Panc1 (cell line): ENCODE data around the gene BTG2. TPM values are rescaled to one million over a fixed set of nuclear protein-coding genes. Genes with fewer than 3 reads are reported as not detected.

ENCODE experiments used
- ATAC-seq: fragments of 200-7000 bp; cut with Tn5 transposase; 2 replicates; pipeline ENCODE4 v1.9.1; 2020; ENCODE audit warnings: mild to moderate bottlenecking, moderate library complexity
- BruUV-seq: library from RNA; stranded (reverse); fragments of 400-500 nt; replicated peaks from 2 replicates; lab custom pipeline; 2021; lab: Mats Ljungman, UMichigan
- CTCF ChIA-PET: fragments of 300-600 bp; sonication (Branson Sonifier 250); formaldehyde crosslinking; loops from one replicate; lab custom pipeline; 2022; ENCODE audit warnings: antibody characterized with exemption; lab: Charles Lee
- POLR2A ChIA-PET: fragments of 300-600 bp; sonication (Branson Sonifier 250); formaldehyde crosslinking; loops from one replicate; lab custom pipeline; 2022; ENCODE audit warnings: antibody characterized with exemption; lab: Charles Lee
- DNase-seq: peaks from one replicate; pipeline ENCODE4 v3.0.0-alpha.2; 2010; ENCODE audit warnings: low read depth, low spot score
- H3K27ac ChIP-seq: 2 replicates; pipeline ENCODE4 v1.5.1; 2011; ENCODE audit warnings: mild to moderate bottlenecking, low read length, inconsistent platforms
- H3K27me3 ChIP-seq: fragments of 200-500 bp; sonication (Bioruptor generic); 2 replicates; pipeline ENCODE4 v1.6.0; 2014; ENCODE audit warnings: low read length, inconsistent platforms; ENCODE audit not compliant: control insufficient read depth, insufficient read depth
- H3K36me3 ChIP-seq: fragments of 200-500 bp; sonication (Bioruptor generic); 2 replicates; pipeline ENCODE4 v1.5.1; 2014; ENCODE audit warnings: inconsistent platforms, mild to moderate bottlenecking, low read length, moderate library complexity; ENCODE audit not compliant: control insufficient read depth, insufficient read depth
- H3K4me1 ChIP-seq: 2 replicates; pipeline ENCODE4 v1.5.1; 2011; ENCODE audit warnings: inconsistent platforms, mild to moderate bottlenecking, low read length, moderate library complexity; ENCODE audit not compliant: control insufficient read depth, insufficient read depth
- H3K4me3 ChIP-seq, 2 experiments: 2 replicates each; pipeline ENCODE4 v1.5.1; 2011 to 2012; ENCODE audit warnings: low read depth in 2 of 2, low read length in 2 of 2, mild to moderate bottlenecking in 2 of 2, inconsistent platforms in 1 of 2, moderate library complexity in 1 of 2
- H3K9me3 ChIP-seq: fragments of 200-500 bp; sonication (Bioruptor generic); 2 replicates; pipeline ENCODE4 v1.5.1; 2014; ENCODE audit warnings: low read depth, mild to moderate bottlenecking, inconsistent platforms, low read length, moderate library complexity; ENCODE audit not compliant: control insufficient read depth, insufficient read depth
- CTCF ChIP-seq: fragments of 450-650 bp; IDR thresholded peaks from 2 replicates; pipeline ENCODE4 v1.5.1; 2017; ENCODE audit warnings: mild to moderate bottlenecking
- POLR2AphosphoS5 ChIP-seq: IDR thresholded peaks from 2 replicates; pipeline ENCODE4 v1.6.1; 2012; ENCODE audit warnings: mild to moderate bottlenecking, low read depth, low read length, moderate library complexity
- REST ChIP-seq, 2 experiments: IDR thresholded peaks; 2 replicates each; pipeline ENCODE4 v1.6.1; 2011 to 2012; ENCODE audit warnings: low read depth in 2 of 2, control low read depth in 1 of 2, low read length in 1 of 2, mild to moderate bottlenecking in 1 of 2, moderate library complexity in 1 of 2; ENCODE audit not compliant: insufficient read depth in 1 of 2
- SIN3A ChIP-seq: IDR thresholded peaks from 2 replicates; pipeline ENCODE4 v1.6.1; 2012; ENCODE audit warnings: low read depth, mild to moderate bottlenecking, low read length, moderate library complexity, borderline replicate concordance; ENCODE audit not compliant: insufficient read depth
- TCF7L2 ChIP-seq: IDR thresholded peaks from 2 replicates; pipeline ENCODE4 v1.6.1; 2011; ENCODE audit warnings: mild to moderate bottlenecking, low read depth, low read length, inconsistent platforms
- in situ Hi-C: cut with HindIII; loops from 2 replicates; pipeline ENCODE4 v1.10.0; 2016; ENCODE audit warnings: low sequenced_read_pairs, low pct_unique_long_range_greater_than_20kb
- intact Hi-C: fragments of 100-400 bp; cut with micrococcal nuclease; formaldehyde crosslinking; loops from one replicate; pipeline ENCODE4 v1.10.0; 2022; ENCODE audit not compliant: unreplicated experiment
- total RNA-seq: library from RNA; stranded (reverse); gene quantifications from one replicate; pipeline ENCODE4 v1.2.1, GENCODE V29; 2021; ENCODE audit not compliant: unreplicated experiment

BTG2 gene
- total RNA-seq, 1 experiment from 2014 or later, result 6.1 TPM

- DNase-seq, result peak; percentile 13
Measured at GRCh38 chr1:203326830-203327683, 21.7 kb downstream of the BTG2 start.

More at GRCh38 chr1:203326830-203327683, 21.7 kb downstream of the BTG2 start:
- Histone ChIP-seq H3K27me3 (peaks cover 15% of the 10 kb centered on the region), H3K9me3 (no peaks in the 10 kb centered on the region), H3K36me3 (no peaks in the 10 kb centered on the region), H3K4me3 (peak overlapping the region; percentile 50 to 65), H3K4me1 (peaks cover 8% of the 10 kb centered on the region), H3K27ac (peak overlapping the region; percentile 75)
- no TSS peak for BruUV-seq
- TF ChIP-seq TCF7L2, result no peak
- TF ChIP-seq REST (IDR thresholded peaks at IDR 0.05; ENCODE audit: insufficient read depth in 1 of 2, low read depth in 2 of 2, low read length in 1 of 2), result 0 out of 4 replicates have a peak, but pooled peaks of 1 of the 2 experiments have one; percentile 31
- no peak for TF ChIP-seq SIN3A
- TF ChIP-seq POLR2AphosphoS5, result no peak
- TF ChIP-seq CTCF, result no peak
- intact Hi-C loops, result no loop called here
- CTCF ChIA-PET, result interaction anchor here (0.6 to 2.0 kb wide), 9 partner anchors 9 to 322 kb away, joined by 3 to 13 read pairs (median 4); no protein-coding TSS in a partner anchor
- peak; percentile 99 for ATAC-seq
- POLR2A ChIA-PET, result interaction anchor here (0.6 kb wide), 1 partner anchor 921 kb away, joined by 3 read pairs; no protein-coding TSS in a partner anchor
- in situ Hi-C loops, result no loop called here
